ENCODE data around the gene GID8.

The GID8 gene

GRCh38 chr20:62938105-62938888 lies at the start of gene GID8:
Gene GID8 (plus strand): TSS chr20:62938147. CDS start chr20:62941503, 3,356 bp downstream.
- DNase-seq (ENCODE audit: low read depth): no peak

- DNase-seq (ENCODE audit: low read depth): no peak
Measured at GRCh38 chr20:62888406-62888805, 49.5 kb upstream of the GID8 start.

GRCh38 chr20:62888910-62889309 lies 49.0 kb upstream of the GID8 start:
- no peak for DNase-seq (ENCODE audit: low read depth)

- no peak for DNase-seq (ENCODE audit: low read depth)
Measured at GRCh38 chr20:62889411-62889810, 48.5 kb upstream of the GID8 start.

- DNase-seq (ENCODE audit: low read depth): no peak
Measured at GRCh38 chr20:62889871-62890270, 48.1 kb upstream of the GID8 start.

GRCh38 chr20:62890444-62890843 lies 47.5 kb upstream of the GID8 start:
- no peak for DNase-seq (ENCODE audit: low read depth)

GRCh38 chr20:62891111-62891510 lies 46.8 kb upstream of the GID8 start:
- DNase-seq (ENCODE audit: low read depth): no peak

GRCh38 chr20:62892348-62893304 lies 45.3 kb upstream of the GID8 start:
- DNase-seq (ENCODE audit: low read depth): no peak

- DNase-seq (ENCODE audit: low read depth): no peak
Measured at GRCh38 chr20:62893700-62894099, 44.2 kb upstream of the GID8 start.

GRCh38 chr20:62894261-62894660 lies 43.7 kb upstream of the GID8 start:
- no peak for DNase-seq (ENCODE audit: low read depth)

- no peak for DNase-seq (ENCODE audit: low read depth)
Measured at GRCh38 chr20:62895539-62895938, 42.4 kb upstream of the GID8 start.

- DNase-seq (ENCODE audit: low read depth): no peak
Measured at GRCh38 chr20:62896526-62896925, 41.4 kb upstream of the GID8 start.

GRCh38 chr20:62897666-62898065 lies 40.3 kb upstream of the GID8 start:
- DNase-seq (ENCODE audit: low read depth): no peak

- DNase-seq (ENCODE audit: low read depth): no peak
Measured at GRCh38 chr20:62898093-62898964, 39.6 kb upstream of the GID8 start.

GRCh38 chr20:62898970-62899632 lies 38.8 kb upstream of the GID8 start:
- no peak for DNase-seq (ENCODE audit: low read depth)

- DNase-seq (ENCODE audit: low read depth): no peak
Measured at GRCh38 chr20:62899633-62900051, 38.3 kb upstream of the GID8 start.

- DNase-seq (ENCODE audit: low read depth): peak; percentile 48
Measured at GRCh38 chr20:62900052-62900691, 37.8 kb upstream of the GID8 start.

- no peak for DNase-seq (ENCODE audit: low read depth)
Measured at GRCh38 chr20:62900692-62901584, 37.0 kb upstream of the GID8 start.

- no peak for DNase-seq (ENCODE audit: low read depth)
Measured at GRCh38 chr20:62901891-62902290, 36.1 kb upstream of the GID8 start.
